NB4 (cell line): ENCODE results near the gene ARSK.

ENCODE experiments used
- CTCF ChIP-seq: IDR thresholded peaks from one replicate; pipeline ENCODE4 v1.5.1; 2012; ENCODE audit warnings: low read depth, low read length
- POLR2A ChIP-seq: IDR thresholded peaks from 2 replicates; pipeline ENCODE4 v1.6.1; 2011; ENCODE audit warnings: mild to moderate bottlenecking; ENCODE audit not compliant: insufficient read length; ENCODE audit errors: extremely low read depth

DNA sequence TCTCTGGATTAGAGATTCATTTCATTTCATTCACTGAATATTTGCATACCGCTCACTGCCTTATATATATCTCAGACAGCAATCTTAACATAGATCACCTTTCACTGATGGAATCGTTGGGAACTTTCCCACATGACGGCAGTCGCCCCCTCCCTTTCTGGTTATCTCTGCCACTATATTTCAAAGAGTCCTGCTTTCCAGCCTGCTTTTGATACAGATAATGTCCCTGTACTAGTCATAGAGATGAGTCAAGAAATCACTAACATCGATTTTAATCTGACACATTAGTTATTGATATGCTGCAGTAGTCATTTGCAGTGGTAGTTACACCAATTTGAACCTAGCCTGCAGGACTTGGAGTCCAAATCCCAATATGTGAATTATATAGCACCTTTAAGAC lies 8.5 kb downstream of the ARSK start:
- no peak for TF ChIP-seq CTCF
- TF ChIP-seq POLR2A = no peak
